ENCODE results near the gene RIPOR2. TPM values are rescaled to one million over a fixed set of nuclear protein-coding genes. Genes with fewer than 3 reads are reported as not detected.

Gene RIPOR2
- polyA plus RNA-seq, 3 donors: 154 to 181 (median 179) TPM

GRCh38 chr6:24821860-24822444, 113.8 kb downstream of the RIPOR2 start:
- Histone ChIP-seq H3K9me3 (replicated peaks in 1 of 2; ENCODE audit: control insufficient read depth in 1 of 2, insufficient read depth in 1 of 2, low read length in 2 of 2) (peaks cover 0 to 4% of the 10 kb centered on the region in 2 donors), H3K27me3 (ENCODE audit: control insufficient read depth in 2 of 2, insufficient read depth in 2 of 2, low read length in 2 of 2) (no peaks in the 10 kb centered on the region), H3K9ac (ENCODE audit: insufficient read depth, low read length, poor library complexity, severe bottlenecking) (no peak overlapping the region), H3K4me2 (replicated peaks; ENCODE audit: extremely low read depth, low read length, poor library complexity, severe bottlenecking) (no peak overlapping the region), H3K79me2 (ENCODE audit: insufficient read depth, low read length) (no peaks in the 10 kb centered on the region), H4K20me1 (ENCODE audit: insufficient read depth, low read length) (peaks cover 91% of the 10 kb centered on the region), H3K36me3 (replicated peaks in 1 of 2; ENCODE audit: control insufficient read depth in 1 of 2, insufficient read depth in 2 of 2, low read length in 2 of 2) (peaks cover 91 to 96% of the 10 kb centered on the region in 2 donors), H3K27ac (ENCODE audit: low read depth in 1 of 2, low read length in 2 of 2) (peak overlapping the region in 1 of 2 donors; percentile 25), H3K4me3 (replicated peaks in 1 of 3; ENCODE audit: low read depth in 2 of 3, low read length in 3 of 3) (no peak overlapping the region), H2AFZ (ENCODE audit: insufficient read depth, low read depth, low read length, poor library complexity, severe bottlenecking) (no peak overlapping the region), H3K4me1 (ENCODE audit: control insufficient read depth in 1 of 2, insufficient read depth in 2 of 2, low read length in 2 of 2) (no peaks in the 10 kb centered on the region)
- H3K4me1 Mint-ChIP-seq: no peaks in the 10 kb centered on the region
- peaks cover 74 to 87% of the 10 kb centered on the region in 2 donors for H3K36me3 Mint-ChIP-seq
- intact Hi-C loops (cut with micrococcal nuclease): no loop called here
- DNase-seq: no peak
- no peaks in the 10 kb centered on the region for H3K9me3 Mint-ChIP-seq
- no CpG with 5 or more reads among the region's 3 CpGs for WGBS (ENCODE audit: insufficient coverage)
- H3K4me3 Mint-ChIP-seq: no peak overlapping the region
- H3K27ac Mint-ChIP-seq: peak overlapping the region in 2 of 7 donors; percentile 64 to 72
- TF ChIP-seq CTCF (IDR thresholded peaks at IDR 0.05): no peak
- no peaks in the 10 kb centered on the region for H3K27me3 Mint-ChIP-seq (ENCODE audit: low read depth in 3 of 3)

DNA sequence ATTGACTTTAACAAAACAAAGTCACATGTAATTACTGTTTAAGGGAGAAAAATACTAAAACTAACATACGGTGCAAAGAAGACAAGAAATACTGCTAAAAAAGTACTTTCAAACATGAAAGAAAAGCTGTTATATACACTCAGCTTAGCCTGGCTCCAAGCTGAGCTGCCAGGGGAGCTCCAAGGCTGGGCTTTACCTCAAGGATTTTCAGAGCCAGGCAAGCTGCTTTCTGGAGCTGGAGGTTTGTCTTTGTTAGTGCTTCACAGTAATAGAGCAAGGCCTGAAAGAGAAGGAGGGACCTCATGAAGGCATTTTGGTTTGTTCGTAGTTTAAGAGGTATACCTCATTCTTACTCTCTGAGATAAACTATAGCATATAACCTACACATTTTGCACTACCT, 117.4 kb downstream of the RIPOR2 start:
- Histone ChIP-seq H3K27me3 (ENCODE audit: control insufficient read depth in 2 of 2, insufficient read depth in 2 of 2, low read length in 2 of 2) (no peaks in the 10 kb centered on the region), H3K79me2 (ENCODE audit: insufficient read depth, low read length) (no peaks in the 10 kb centered on the region), H3K36me3 (replicated peaks in 1 of 2; ENCODE audit: control insufficient read depth in 1 of 2, insufficient read depth in 2 of 2, low read length in 2 of 2) (peaks cover 55 to 60% of the 10 kb centered on the region in 2 donors), H3K4me1 (ENCODE audit: control insufficient read depth in 1 of 2, insufficient read depth in 2 of 2, low read length in 2 of 2) (no peaks in the 10 kb centered on the region), H3K4me2 (replicated peaks; ENCODE audit: extremely low read depth, low read length, poor library complexity, severe bottlenecking) (no peak overlapping the region), H3K4me3 (replicated peaks in 1 of 3; ENCODE audit: low read depth in 2 of 3, low read length in 3 of 3) (no peak overlapping the region), H3K9me3 (replicated peaks in 1 of 2; ENCODE audit: control insufficient read depth in 1 of 2, insufficient read depth in 1 of 2, low read length in 2 of 2) (peaks cover 0 to 4% of the 10 kb centered on the region in 2 donors), H3K27ac (ENCODE audit: low read depth in 1 of 2, low read length in 2 of 2) (no peak overlapping the region), H2AFZ (ENCODE audit: insufficient read depth, low read depth, low read length, poor library complexity, severe bottlenecking) (no peak overlapping the region), H3K9ac (ENCODE audit: insufficient read depth, low read length, poor library complexity, severe bottlenecking) (no peak overlapping the region), H4K20me1 (ENCODE audit: insufficient read depth, low read length) (peaks cover 55% of the 10 kb centered on the region)
- Mint-ChIP-seq H3K9me3 (no peaks in the 10 kb centered on the region), H3K4me1 (no peaks in the 10 kb centered on the region), H3K27ac (peak overlapping the region in 2 of 7 donors; percentile 3 to 83), H3K27me3 (ENCODE audit: low read depth in 3 of 3) (no peaks in the 10 kb centered on the region), H3K4me3 (no peak overlapping the region), H3K36me3 (peaks cover 42 to 51% of the 10 kb centered on the region in 2 donors)
- TF ChIP-seq CTCF (IDR thresholded peaks at IDR 0.05): no peak
- intact Hi-C loops (cut with micrococcal nuclease): no loop called here
- no peak for DNase-seq
- WGBS (ENCODE audit: insufficient coverage): 100% methylated on average over 1 of the region's 2 CpGs

All from CD14-positive monocyte (primary cell).